Measurements from ENCODE around the gene MGMT. TPM values are rescaled to one million over a fixed set of nuclear protein-coding genes. Genes with fewer than 3 reads are reported as not detected.

The MGMT gene
- total RNA-seq, 4 donors from 2014 or later: 25.6 to 32.2 (median 29.5) TPM

- Histone ChIP-seq H3K4me1 (peaks cover 10% of the 10 kb centered on the region), H3K27ac (no peak overlapping the region), H3K36me3 (peaks cover 11% of the 10 kb centered on the region), H3K27me3 (no peaks in the 10 kb centered on the region), H3K4me3 (no peak overlapping the region), H3K9me3 (no peaks in the 10 kb centered on the region)
- WGBS: 96% methylated on average over 5 of the region's 5 CpGs
- TF ChIP-seq POLR2AphosphoS5 (IDR thresholded peaks at IDR 0.05) (no peak), CTCF (IDR thresholded peaks at IDR 0.05) (no peak), EP300 (IDR thresholded peaks at IDR 0.05) (no peak), POLR2A (IDR thresholded peaks at IDR 0.05) (no peak)
- no peak for DNase-seq (ENCODE audit: low spot score in 2 of 2)
Observed at GRCh38 chr10:129534826-129535225, 67.8 kb downstream of the MGMT start.

- no peak overlapping the region for H3K4me3 ChIP-seq
- no peak overlapping the region for H3K27ac ChIP-seq
- H3K27me3 ChIP-seq: no peaks in the 10 kb centered on the region
- H3K9me3 ChIP-seq: no peaks in the 10 kb centered on the region
- no peak for TF ChIP-seq EP300 (IDR thresholded peaks at IDR 0.05)
- TF ChIP-seq POLR2AphosphoS5 (IDR thresholded peaks at IDR 0.05): no peak
- no peak for TF ChIP-seq POLR2A (IDR thresholded peaks at IDR 0.05)
- TF ChIP-seq CTCF (IDR thresholded peaks at IDR 0.05): no peak
- 94% methylated on average over 16 of the region's 16 CpGs for WGBS
- peak in 1 of 2 donors; percentile 77 for DNase-seq (ENCODE audit: low spot score in 2 of 2)
- H3K36me3 ChIP-seq: peaks cover 11% of the 10 kb centered on the region
- H3K4me1 ChIP-seq: peaks cover 9% of the 10 kb centered on the region
Observed at GRCh38 chr10:129536336-129536735, 69.3 kb downstream of the MGMT start.

GRCh38 chr10:129537151-129537550, 70.1 kb downstream of the MGMT start:
- Histone ChIP-seq H3K4me1 (peaks cover 2% of the 10 kb centered on the region), H3K36me3 (peaks cover 11% of the 10 kb centered on the region), H3K4me3 (no peak overlapping the region), H3K27ac (no peak overlapping the region), H3K27me3 (no peaks in the 10 kb centered on the region), H3K9me3 (no peaks in the 10 kb centered on the region)
- WGBS: 87% methylated on average over 6 of the region's 6 CpGs
- no peak for TF ChIP-seq EP300 (IDR thresholded peaks at IDR 0.05)
- TF ChIP-seq CTCF (IDR thresholded peaks at IDR 0.05): no peak
- no peak for TF ChIP-seq POLR2A (IDR thresholded peaks at IDR 0.05)
- TF ChIP-seq POLR2AphosphoS5 (IDR thresholded peaks at IDR 0.05): no peak
- DNase-seq (ENCODE audit: low spot score in 2 of 2): no peak

- TF ChIP-seq CTCF (IDR thresholded peaks at IDR 0.05): no peak
- no peak for TF ChIP-seq POLR2A (IDR thresholded peaks at IDR 0.05)
- no peak for TF ChIP-seq EP300 (IDR thresholded peaks at IDR 0.05)
- TF ChIP-seq POLR2AphosphoS5 (IDR thresholded peaks at IDR 0.05): no peak
- peaks cover 11% of the 10 kb centered on the region for H3K36me3 ChIP-seq
- WGBS: 97% methylated on average over 2 of the region's 2 CpGs
- no peaks in the 10 kb centered on the region for H3K27me3 ChIP-seq
- H3K4me3 ChIP-seq: no peak overlapping the region
- no peaks in the 10 kb centered on the region for H3K9me3 ChIP-seq
- H3K4me1 ChIP-seq: no peaks in the 10 kb centered on the region
- H3K27ac ChIP-seq: no peak overlapping the region
- DNase-seq (ENCODE audit: low spot score in 2 of 2): no peak
Observed at GRCh38 chr10:129538236-129538635, 71.2 kb downstream of the MGMT start.

GRCh38 chr10:129541200-129541599, 74.2 kb downstream of the MGMT start:
- Histone ChIP-seq H3K36me3 (peaks cover 9% of the 10 kb centered on the region), H3K4me1 (no peaks in the 10 kb centered on the region), H3K27ac (no peak overlapping the region), H3K27me3 (no peaks in the 10 kb centered on the region), H3K4me3 (no peak overlapping the region), H3K9me3 (no peaks in the 10 kb centered on the region)
- DNase-seq (ENCODE audit: low spot score in 2 of 2): no peak
- 92% methylated on average over 9 of the region's 9 CpGs for WGBS
- no peak for TF ChIP-seq POLR2A (IDR thresholded peaks at IDR 0.05)
- TF ChIP-seq POLR2AphosphoS5 (IDR thresholded peaks at IDR 0.05): no peak
- no peak for TF ChIP-seq CTCF (IDR thresholded peaks at IDR 0.05)
- TF ChIP-seq EP300 (IDR thresholded peaks at IDR 0.05): no peak
